CD4-positive, alpha-beta T cell treated with Interleukin-15 for 1 hour (primary cell): ENCODE measurements around the gene NBEAL1.
A peak's percentile ranks its signal among the peaks of the same experiment; 100 is the strongest.
"Not testable (repeated sequence)": the region's sequence is repeated elsewhere in the genome, so short reads cannot be mapped to it uniquely, and the experiment has no call there.

ENCODE experiments used
- DNase-seq: peaks from one replicate; pipeline ENCODE4 v3.0.0-alpha.2; 2020

NBEAL1 gene

GRCh38 chr2:203122317-203122986 is 107.8 kb downstream of the NBEAL1 start:
- no peak for DNase-seq

DNA sequence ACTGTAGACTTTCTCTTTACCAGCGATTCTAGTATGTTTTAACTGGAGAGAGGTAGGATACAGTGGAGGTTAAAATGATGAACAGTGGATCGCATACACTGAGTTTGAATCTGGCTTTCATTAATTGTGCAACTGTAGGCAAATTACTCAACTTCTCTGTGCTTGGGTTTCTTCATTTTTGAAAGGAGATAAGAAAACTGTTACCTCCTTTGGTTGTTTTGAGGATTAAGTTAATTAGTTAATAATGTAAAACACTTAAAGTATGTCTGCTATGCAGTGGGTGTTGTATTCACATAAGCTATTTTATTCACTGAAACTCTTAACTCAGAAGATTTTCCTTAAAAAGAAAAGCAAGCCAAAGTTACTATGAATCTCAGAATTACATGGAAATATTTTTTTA is 112.3 kb downstream of the NBEAL1 start:
- no peak for DNase-seq

- DNase-seq: no peak
Measured at GRCh38 chr2:203135105-203135504, 120.4 kb downstream of the NBEAL1 start.

GRCh38 chr2:203143391-203143790 is 128.7 kb downstream of the NBEAL1 start:
- DNase-seq: no peak

DNA sequence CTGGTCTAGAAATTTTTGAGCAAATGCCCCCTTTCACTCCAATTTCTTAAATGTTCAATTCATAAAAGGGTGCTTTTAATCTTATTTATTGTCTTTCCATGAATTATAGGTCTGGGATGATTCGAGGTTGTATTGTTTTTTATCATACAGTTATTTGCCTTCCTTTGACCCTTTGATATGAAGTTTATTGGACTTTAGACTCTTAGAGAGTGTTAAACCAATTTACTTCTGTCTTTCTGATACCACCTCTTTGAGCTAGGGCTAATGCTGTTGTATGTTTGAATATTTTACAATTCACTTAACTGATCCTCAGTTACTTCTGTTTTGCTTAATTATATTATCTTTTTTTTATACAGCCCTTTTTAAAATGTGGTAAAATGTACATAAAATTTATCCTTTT is 134.5 kb downstream of the NBEAL1 start:
- DNase-seq: no peak

GRCh38 chr2:203155406-203155805 is 140.7 kb downstream of the NBEAL1 start:
- no peak for DNase-seq

- not testable (repeated sequence) for DNase-seq
Measured at GRCh38 chr2:203162722-203163121, 148.0 kb downstream of the NBEAL1 start.

- DNase-seq: no peak
Measured at GRCh38 chr2:203164311-203164935, 149.7 kb downstream of the NBEAL1 start.

GRCh38 chr2:203167751-203168150 is 153.1 kb downstream of the NBEAL1 start:
- DNase-seq: no peak

DNA sequence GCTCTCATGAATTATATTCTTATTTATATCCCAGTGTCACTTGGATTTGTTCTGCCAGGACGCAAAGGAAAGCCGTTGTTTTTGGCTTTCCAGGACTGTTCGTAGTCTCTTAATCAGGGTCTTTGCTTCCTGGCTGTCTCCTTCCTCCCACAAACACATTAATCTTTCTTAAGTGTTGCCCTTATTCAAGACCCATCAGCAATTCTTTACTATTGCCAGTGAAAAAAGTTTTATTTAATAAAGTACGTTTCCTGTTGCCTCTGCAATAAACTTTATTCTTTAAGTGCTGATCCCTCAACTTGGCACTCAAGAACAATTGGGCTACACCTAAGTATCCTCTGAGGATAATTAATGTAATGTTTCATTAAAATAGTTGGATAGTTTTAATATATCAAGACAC is 155.8 kb downstream of the NBEAL1 start:
- no peak for DNase-seq

DNA sequence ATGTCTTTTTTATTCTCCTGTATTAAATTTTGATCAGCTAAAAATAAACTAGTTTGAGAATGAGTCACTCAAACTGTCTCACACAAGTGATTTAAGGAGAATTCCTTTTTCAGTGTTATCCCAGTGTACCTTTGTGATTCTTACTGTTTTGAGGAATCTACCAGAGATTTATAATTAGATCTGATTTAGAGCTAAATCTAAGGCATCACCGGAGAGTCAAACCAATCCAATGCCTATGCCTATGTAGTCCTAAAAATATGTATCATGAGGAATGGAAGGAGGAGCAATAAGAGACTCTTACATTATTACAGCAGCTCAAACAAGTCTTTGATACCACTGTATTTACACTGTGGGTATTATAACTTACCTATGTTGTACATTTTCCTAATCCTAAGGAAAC is 160.7 kb downstream of the NBEAL1 start:
- DNase-seq: no peak

DNA sequence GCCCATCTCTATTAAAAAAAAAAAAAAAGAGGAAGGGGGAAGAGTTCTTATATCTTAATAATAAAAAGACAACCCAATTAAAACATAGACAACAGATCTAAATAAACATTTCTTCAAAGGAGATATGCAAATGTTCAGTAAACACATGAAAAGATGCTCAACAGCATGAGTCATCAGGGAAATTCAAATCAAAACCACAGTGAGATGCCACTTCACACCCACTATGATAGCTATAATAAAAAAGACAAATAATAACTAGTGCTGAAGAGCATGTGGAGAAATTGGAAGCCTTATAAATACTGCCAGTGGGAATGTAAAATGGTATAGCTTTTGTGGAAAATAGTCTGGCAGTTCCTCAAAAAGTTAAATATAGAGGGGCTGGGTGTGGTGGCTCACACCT is 162.7 kb downstream of the NBEAL1 start:
- no peak for DNase-seq

GRCh38 chr2:203185864-203186263 is 171.2 kb downstream of the NBEAL1 start:
- DNase-seq: no peak

GRCh38 chr2:203190547-203190946 is 175.9 kb downstream of the NBEAL1 start:
- not testable (repeated sequence) for DNase-seq

- not testable (repeated sequence) for DNase-seq
Measured at GRCh38 chr2:203191026-203191425, 176.4 kb downstream of the NBEAL1 start.

DNA sequence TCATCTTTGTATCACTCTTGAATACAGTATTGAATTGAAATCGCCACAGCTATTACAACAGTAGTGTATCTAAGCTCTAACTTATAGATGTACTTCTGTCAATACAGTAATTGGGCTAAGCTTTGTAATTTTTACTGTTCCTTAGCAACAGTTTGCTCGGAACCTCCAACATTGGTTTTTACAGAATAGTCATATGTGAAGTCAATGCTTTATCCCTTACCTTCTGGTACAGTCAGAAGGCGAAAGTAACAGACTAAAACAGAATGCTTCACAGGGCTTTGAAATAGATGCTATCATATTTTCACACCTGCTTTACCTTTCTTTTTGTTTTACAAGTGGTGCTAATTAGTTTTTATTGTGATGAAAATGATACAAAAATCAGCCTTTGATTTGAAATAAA is 177.3 kb downstream of the NBEAL1 start:
- no peak for DNase-seq

DNA sequence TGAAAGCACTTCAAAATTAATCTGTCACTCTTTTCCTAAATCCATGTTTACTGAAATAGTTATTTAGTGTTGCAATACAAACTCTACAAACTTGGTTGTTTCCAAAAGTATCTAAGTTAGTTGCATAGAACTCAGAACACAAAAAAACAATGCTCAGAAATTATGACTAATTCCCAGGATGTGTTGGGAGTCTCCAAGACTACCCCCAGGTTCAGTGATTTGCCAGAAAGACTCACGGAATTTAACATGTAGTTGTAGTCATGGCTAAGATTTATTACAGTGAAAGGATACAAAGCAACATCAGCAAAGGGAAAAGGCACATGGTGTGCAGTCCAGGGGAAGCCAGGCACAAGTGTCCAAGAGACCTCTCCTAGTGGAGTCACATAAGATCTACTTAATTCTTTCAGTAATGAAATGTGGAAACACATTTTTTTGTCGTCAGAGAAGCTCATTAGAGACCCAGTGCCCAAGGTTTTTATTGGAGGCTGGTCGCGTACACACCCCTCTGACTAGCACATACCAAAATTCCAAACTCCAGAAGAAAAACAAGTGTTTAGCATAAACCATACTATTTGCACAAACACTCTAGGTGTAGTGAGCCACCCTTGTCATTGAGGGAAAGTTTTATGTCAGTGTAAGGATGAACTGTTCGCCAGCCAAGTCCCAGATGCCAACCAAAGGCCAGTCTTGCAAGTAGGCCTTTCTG is 180.8 kb downstream of the NBEAL1 start:
- DNase-seq: no peak

- DNase-seq: no peak
Measured at GRCh38 chr2:203200866-203201265, 186.2 kb downstream of the NBEAL1 start.

DNA sequence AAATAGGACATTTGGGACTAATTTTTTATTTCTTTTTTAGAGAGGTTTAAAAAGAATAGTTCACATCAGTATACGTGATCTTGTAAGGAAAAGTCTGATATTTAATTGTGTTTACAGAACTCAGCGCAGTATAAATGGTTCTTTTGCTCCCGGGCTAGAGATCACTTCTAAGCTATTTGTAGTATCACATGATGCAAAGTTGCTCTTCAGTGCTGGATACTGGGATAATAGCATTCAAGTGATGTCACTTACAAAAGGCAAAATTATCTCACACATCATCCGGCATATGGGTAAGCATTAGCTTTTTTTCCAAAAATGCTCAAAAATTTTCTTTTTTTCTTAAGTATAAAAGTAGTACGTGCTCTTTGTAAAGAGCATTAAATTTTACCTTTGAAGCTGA is 186.8 kb downstream of the NBEAL1 start:
- DNase-seq: no peak

DNA sequence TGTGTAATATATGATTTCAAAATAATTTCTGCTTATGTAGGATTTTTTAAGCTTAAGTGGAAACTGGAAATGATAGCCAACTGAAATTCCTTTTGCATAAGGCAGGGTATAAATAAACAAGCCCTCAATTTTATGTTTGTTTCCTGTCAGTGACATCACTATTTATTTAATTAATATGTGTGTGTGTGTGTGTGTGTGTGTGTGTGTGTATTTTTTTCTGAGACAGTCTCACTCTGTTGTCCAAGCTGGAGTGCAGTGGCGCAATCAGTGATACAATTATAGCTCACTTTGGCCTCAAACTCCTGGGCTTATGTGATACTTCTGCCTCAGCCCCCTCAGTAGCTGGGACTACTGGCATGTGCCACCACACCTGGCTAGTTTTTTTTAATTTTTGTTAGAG is 194.9 kb downstream of the NBEAL1 start:
- DNase-seq: no peak

- peak; percentile 27 for DNase-seq
Measured at GRCh38 chr2:203225423-203226039, 210.9 kb downstream of the NBEAL1 start.

- not testable (repeated sequence) for DNase-seq
Measured at GRCh38 chr2:203229674-203230073, 215.0 kb downstream of the NBEAL1 start.

GRCh38 chr2:203237346-203238238 is 222.9 kb downstream of the NBEAL1 start:
- no peak for DNase-seq
